ENCODE measurements around the gene EAPP.
"Not testable (repeated sequence)": the region's sequence is repeated elsewhere in the genome, so short reads cannot be mapped to it uniquely, and the experiment has no call there.

DNA sequence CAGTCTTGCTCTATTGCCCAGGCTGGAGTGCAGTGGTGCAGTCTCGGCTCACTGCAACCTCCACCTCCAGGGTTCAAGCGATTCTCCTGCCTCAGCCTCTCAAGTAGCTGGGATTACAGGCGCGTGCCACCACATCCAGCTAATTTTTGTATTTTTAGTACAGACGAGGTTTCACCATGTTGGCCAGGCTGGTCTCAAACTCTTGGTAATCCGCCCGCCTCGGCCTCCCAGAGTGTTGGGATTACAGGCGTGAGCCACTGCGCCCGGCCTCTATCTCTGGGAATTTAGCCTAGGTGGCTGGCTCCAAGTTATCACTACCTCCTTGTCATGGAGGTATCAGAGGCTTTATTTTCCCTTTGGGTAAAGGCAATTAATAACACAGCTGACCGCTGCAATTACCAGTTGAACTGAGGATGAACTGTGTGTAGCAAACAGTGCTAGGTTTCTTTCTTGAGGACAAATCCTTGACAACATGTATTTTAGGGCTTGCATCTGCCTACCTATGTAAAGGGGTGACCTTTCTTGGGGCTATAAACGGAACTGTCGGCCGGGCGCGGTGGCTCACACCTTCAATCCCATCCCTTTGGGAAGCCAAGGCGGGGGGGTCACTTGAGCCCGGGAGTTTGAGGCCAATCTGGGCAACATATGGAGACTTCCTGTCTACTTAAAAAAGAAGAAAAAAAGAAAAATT, 9.9 kb upstream of the EAPP start:
- TF ChIP-seq, protein P1, sequence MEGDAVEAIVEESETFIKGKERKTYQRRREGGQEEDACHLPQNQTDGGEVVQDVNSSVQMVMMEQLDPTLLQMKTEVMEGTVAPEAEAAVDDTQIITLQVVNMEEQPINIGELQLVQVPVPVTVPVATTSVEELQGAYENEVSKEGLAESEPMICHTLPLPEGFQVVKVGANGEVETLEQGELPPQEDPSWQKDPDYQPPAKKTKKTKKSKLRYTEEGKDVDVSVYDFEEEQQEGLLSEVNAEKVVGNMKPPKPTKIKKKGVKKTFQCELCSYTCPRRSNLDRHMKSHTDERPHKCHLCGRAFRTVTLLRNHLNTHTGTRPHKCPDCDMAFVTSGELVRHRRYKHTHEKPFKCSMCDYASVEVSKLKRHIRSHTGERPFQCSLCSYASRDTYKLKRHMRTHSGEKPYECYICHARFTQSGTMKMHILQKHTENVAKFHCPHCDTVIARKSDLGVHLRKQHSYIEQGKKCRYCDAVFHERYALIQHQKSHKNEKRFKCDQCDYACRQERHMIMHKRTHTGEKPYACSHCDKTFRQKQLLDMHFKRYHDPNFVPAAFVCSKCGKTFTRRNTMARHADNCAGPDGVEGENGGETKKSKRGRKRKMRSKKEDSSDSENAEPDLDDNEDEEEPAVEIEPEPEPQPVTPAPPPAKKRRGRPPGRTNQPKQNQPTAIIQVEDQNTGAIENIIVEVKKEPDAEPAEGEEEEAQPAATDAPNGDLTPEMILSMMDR (IDR thresholded peaks at IDR 0.05), result not testable (repeated sequence)
- TF ChIP-seq POLR2A (IDR thresholded peaks at IDR 0.05), result not testable (repeated sequence)
